ENCODE data around the gene BRD7.

- TF ChIP-seq, protein P1, sequence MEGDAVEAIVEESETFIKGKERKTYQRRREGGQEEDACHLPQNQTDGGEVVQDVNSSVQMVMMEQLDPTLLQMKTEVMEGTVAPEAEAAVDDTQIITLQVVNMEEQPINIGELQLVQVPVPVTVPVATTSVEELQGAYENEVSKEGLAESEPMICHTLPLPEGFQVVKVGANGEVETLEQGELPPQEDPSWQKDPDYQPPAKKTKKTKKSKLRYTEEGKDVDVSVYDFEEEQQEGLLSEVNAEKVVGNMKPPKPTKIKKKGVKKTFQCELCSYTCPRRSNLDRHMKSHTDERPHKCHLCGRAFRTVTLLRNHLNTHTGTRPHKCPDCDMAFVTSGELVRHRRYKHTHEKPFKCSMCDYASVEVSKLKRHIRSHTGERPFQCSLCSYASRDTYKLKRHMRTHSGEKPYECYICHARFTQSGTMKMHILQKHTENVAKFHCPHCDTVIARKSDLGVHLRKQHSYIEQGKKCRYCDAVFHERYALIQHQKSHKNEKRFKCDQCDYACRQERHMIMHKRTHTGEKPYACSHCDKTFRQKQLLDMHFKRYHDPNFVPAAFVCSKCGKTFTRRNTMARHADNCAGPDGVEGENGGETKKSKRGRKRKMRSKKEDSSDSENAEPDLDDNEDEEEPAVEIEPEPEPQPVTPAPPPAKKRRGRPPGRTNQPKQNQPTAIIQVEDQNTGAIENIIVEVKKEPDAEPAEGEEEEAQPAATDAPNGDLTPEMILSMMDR (IDR thresholded peaks at IDR 0.05), result no peak
- TF ChIP-seq POLR2A (IDR thresholded peaks at IDR 0.05), result no peak
These were observed 85.7 kb downstream of the BRD7 start for GRCh38 chr16:50282955-50283631.
